Neural crest cell (in vitro differentiated cells): ENCODE data around the gene MRPL51. TPM values are rescaled to one million over a fixed set of nuclear protein-coding genes. Genes with fewer than 3 reads are reported as not detected.

Experiments used
- DNase-seq: peaks from one replicate; pipeline ENCODE4 v3.0.0; 2021; ENCODE audit warnings: low read depth, mixed read lengths, low spot score
- H3K27ac Mint-ChIP-seq: one replicate; pipeline ENCODE4 v1.8.0; 2021; ENCODE audit warnings: mild to moderate bottlenecking, mixed read lengths; ENCODE audit not compliant: unreplicated experiment
- H3K27me3 Mint-ChIP-seq: 2 replicates; pipeline ENCODE4 v1.8.0; 2021; ENCODE audit warnings: low read depth, mild to moderate bottlenecking, mixed read lengths
- H3K36me3 Mint-ChIP-seq: 2 replicates; pipeline ENCODE4 v1.8.0; 2021; ENCODE audit warnings: low read depth, mild to moderate bottlenecking, mixed read lengths
- H3K4me1 Mint-ChIP-seq: 2 replicates; pipeline ENCODE4 v1.8.0; 2021; ENCODE audit warnings: mixed read lengths
- H3K4me3 Mint-ChIP-seq: one replicate; pipeline ENCODE4 v1.8.0; 2021; ENCODE audit warnings: mild to moderate bottlenecking, mixed read lengths
- H3K9me3 Mint-ChIP-seq: 2 replicates; pipeline ENCODE4 v1.8.0; 2021; ENCODE audit warnings: mixed read lengths
- CTCF ChIP-seq: fragments of 200-600 bp; sonication (generic); conservative IDR thresholded peaks from 2 replicates; pipeline ENCODE4 v1.5.0; 2021; ENCODE audit warnings: antibody characterized with exemption, mild to moderate bottlenecking
- total RNA-seq: library from RNA; stranded (reverse); gene quantifications from 2 replicates; pipeline ENCODE4 v1.2.1, GENCODE V29; 2021

The MRPL51 gene
- total RNA-seq, 1 donor from 2014 or later = 272 TPM

DNA sequence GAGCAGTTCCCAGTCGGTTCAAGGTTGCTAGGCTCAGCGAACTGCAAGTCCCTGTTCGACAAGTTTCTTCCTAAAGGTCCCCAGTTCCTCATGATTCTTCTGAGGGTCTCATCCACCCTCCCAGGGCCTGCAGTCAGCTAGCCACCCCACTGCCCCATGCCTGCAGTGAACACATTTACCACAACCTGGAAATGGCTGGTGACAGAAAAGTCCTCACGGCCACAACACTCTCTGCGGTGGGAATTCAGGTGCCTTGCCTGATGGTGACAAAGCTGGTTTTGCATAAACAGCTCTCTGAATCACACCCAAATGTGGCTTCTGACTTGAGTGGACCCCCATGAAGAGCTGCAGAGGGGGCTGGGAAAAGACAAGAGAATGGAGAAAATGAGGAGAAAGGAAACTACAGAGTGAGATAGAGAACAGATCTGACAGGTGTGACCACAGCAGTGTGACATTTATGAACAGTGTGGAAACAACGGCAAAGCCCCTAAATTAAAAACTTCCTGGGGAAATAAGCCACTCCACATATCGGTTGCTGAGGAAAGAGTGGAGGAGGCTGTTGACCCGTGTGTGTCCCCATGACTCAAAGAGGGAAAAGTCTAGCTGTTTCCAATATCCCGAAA, 49.6 kb downstream of the MRPL51 start:
- H3K27ac Mint-ChIP-seq = no peak overlapping the region

DNA sequence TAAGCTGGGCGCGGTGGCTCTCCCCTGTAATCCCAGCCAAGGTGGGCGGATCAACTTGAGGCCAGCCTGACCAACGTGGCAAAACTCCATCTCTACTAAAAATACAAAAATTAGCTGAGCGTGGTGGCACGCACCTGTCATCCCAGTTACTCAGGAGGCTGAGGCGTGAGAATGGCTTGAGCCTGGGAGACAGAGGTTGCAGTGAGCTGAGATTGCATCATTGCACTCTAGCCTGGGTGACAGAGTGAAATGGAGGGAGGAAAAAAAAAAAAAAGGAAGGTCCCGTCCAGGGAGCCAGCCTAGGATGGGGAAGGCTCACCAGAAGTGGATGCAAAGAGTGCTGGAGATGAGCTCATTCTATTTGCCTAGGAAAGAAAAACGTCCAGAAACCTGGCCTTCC, 50.2 kb downstream of the MRPL51 start:
- H3K27me3 Mint-ChIP-seq = no peaks in the 10 kb centered on the region
- TF ChIP-seq CTCF = no peak
- no peak for DNase-seq
- no peaks in the 10 kb centered on the region for H3K36me3 Mint-ChIP-seq
- no peaks in the 10 kb centered on the region for H3K9me3 Mint-ChIP-seq
- H3K4me1 Mint-ChIP-seq = no peaks in the 10 kb centered on the region
- no peak overlapping the region for H3K4me3 Mint-ChIP-seq
- no peak overlapping the region for H3K27ac Mint-ChIP-seq

More for the DNA sequence above, 49.6 kb downstream of the MRPL51 start:
- no peaks in the 10 kb centered on the region for H3K4me1 Mint-ChIP-seq
- TF ChIP-seq CTCF = no peak
- no peaks in the 10 kb centered on the region for H3K36me3 Mint-ChIP-seq
- no peak for DNase-seq
- H3K4me3 Mint-ChIP-seq = no peak overlapping the region
- no peaks in the 10 kb centered on the region for H3K27me3 Mint-ChIP-seq
- H3K9me3 Mint-ChIP-seq = no peaks in the 10 kb centered on the region

Other genes starting within 250 kb of the MRPL51 start
- gene PLEKHG6, start 182.6 kb downstream of the MRPL51 start, total RNA-seq = 0.47 and 0.55 TPM in 2 replicates
- gene TNFRSF1A, start 151.2 kb downstream of the MRPL51 start, total RNA-seq = 41.5 and 47.7 TPM in 2 replicates
- gene SCNN1A, start 117.7 kb downstream of the MRPL51 start, total RNA-seq = not detected in 2 replicates
- gene LTBR, start 109.1 kb downstream of the MRPL51 start, total RNA-seq = 1.6 and 1.7 TPM in 2 replicates
- gene CD27, start 48.3 kb downstream of the MRPL51 start, total RNA-seq = not detected in 2 replicates
- gene TAPBPL, start 41.2 kb downstream of the MRPL51 start, total RNA-seq = 0.73 and 1.2 TPM in 2 replicates
- 8.7 and 9.8 TPM in 2 replicates for gene VAMP1, start 22.6 kb downstream of the MRPL51 start, total RNA-seq
- 133 TPM in 2 replicates for gene NCAPD2, start 840 bp upstream of the MRPL51 start, total RNA-seq
- 3,867 and 3,984 TPM in 2 replicates for gene GAPDH, start 41.3 kb upstream of the MRPL51 start, total RNA-seq
- gene IFFO1, start 62.8 kb upstream of the MRPL51 start, total RNA-seq = 27.2 and 28.9 TPM in 2 replicates
- 73.3 and 75.1 TPM in 2 replicates for gene NOP2, start 75.0 kb upstream of the MRPL51 start, total RNA-seq
- 476 and 492 TPM in 2 replicates for gene CHD4, start 114.1 kb upstream of the MRPL51 start, total RNA-seq
- not detected in 2 replicates for gene LPAR5, start 142.7 kb upstream of the MRPL51 start, total RNA-seq
- gene ACRBP, start 154.2 kb upstream of the MRPL51 start, total RNA-seq = 1.9 and 2.4 TPM in 2 replicates
- 37.9 TPM in 2 replicates for gene ING4, start 169.9 kb upstream of the MRPL51 start, total RNA-seq
- 93.2 and 94.3 TPM in 2 replicates for gene ZNF384, start 196.1 kb upstream of the MRPL51 start, total RNA-seq
- gene PIANP, start 207.6 kb upstream of the MRPL51 start, total RNA-seq = 8.6 and 8.7 TPM in 2 replicates
- 37.5 and 37.7 TPM in 2 replicates for gene COPS7A, start 230.8 kb upstream of the MRPL51 start, total RNA-seq